GM18907 (cell line): ENCODE results near the gene SPATA6L.

ENCODE experiments used
- ATAC-seq: cut with Tn5 transposase; IDR thresholded peaks from one replicate; pipeline ENCODE4 v1.9.1; 2021; ENCODE audit warnings: mild to moderate bottlenecking, moderate library complexity; ENCODE audit not compliant: unreplicated experiment

SPATA6L gene

GRCh38 chr9:4558371-4558998 is 107.8 kb downstream of the SPATA6L start:
- no peak for ATAC-seq

- no peak for ATAC-seq
These were observed 111.0 kb downstream of the SPATA6L start for GRCh38 chr9:4555236-4555635.

GRCh38 chr9:4553951-4554381 is 112.3 kb downstream of the SPATA6L start:
- ATAC-seq: no peak

GRCh38 chr9:4550777-4551484 is 115.3 kb downstream of the SPATA6L start:
- no peak for ATAC-seq

- ATAC-seq: no peak
These were observed 116.5 kb downstream of the SPATA6L start for GRCh38 chr9:4549751-4550295.

- no peak for ATAC-seq
These were observed 117.2 kb downstream of the SPATA6L start for GRCh38 chr9:4548811-4549725.
